Measurements from ENCODE around the gene DUSP28.

The DUSP28 gene

GRCh38 chr2:240563951-240564560, 3.9 kb downstream of the DUSP28 start:
- Histone ChIP-seq H2AFZ (ENCODE audit: low read depth, low read length) (no peak overlapping the region), H3K4me2 (ENCODE audit: low read length, poor library complexity, severe bottlenecking) (no peak overlapping the region), H4K8ac (ENCODE audit: low read length) (no peak overlapping the region), H3K9me3 (ENCODE audit: control insufficient read depth, low read length) (no peaks in the 10 kb centered on the region), H2BK15ac (ENCODE audit: low read depth, poor library complexity, severe bottlenecking) (no peak overlapping the region), H3K4me3 (ENCODE audit: insufficient read depth in 1 of 2, low read depth in 1 of 2, low read length in 2 of 2) (no peak overlapping the region), H3K4ac (ENCODE audit: low read depth in 1 of 2, low read length in 2 of 2) (peak overlapping the region in 1 of 2 experiments; percentile 38), H3K4me1 (ENCODE audit: control insufficient read depth, insufficient read depth, low read depth, low read length) (peaks cover 37% of the 10 kb centered on the region), H3K27ac (ENCODE audit: low read length, poor library complexity, severe bottlenecking) (no peak overlapping the region), H3K18ac (ENCODE audit: low read depth in 1 of 2, low read length in 2 of 2) (no peak overlapping the region), H4K91ac (ENCODE audit: low read length) (no peak overlapping the region), H2BK120ac (ENCODE audit: low read depth, low read length) (no peak overlapping the region), H3K9ac (ENCODE audit: low read length) (no peak overlapping the region), H2BK5ac (ENCODE audit: low read depth, low read length, poor library complexity, severe bottlenecking) (no peak overlapping the region), H3K79me1 (replicated peaks; ENCODE audit: low read length, poor library complexity, severe bottlenecking) (peaks cover 23% of the 10 kb centered on the region), H3K23ac (ENCODE audit: low read length in 2 of 2) (no peak overlapping the region), H3K27me3 (ENCODE audit: control insufficient read depth in 1 of 2, insufficient read depth in 1 of 2, low read length in 2 of 2) (no peaks in the 10 kb centered on the region), H3K14ac (ENCODE audit: low read length in 2 of 2) (no peak overlapping the region), H2AK5ac (ENCODE audit: low read length, severe bottlenecking) (no peak overlapping the region), H3K36me3 (ENCODE audit: control insufficient read depth in 1 of 2, insufficient read depth in 2 of 2, low read depth in 1 of 2, low read length in 2 of 2) (peaks cover 7 to 17% of the 10 kb centered on the region in 2 experiments), H2BK12ac (ENCODE audit: low read length in 2 of 2) (peak overlapping the region in 1 of 2 experiments; percentile 11)
- WGBS = 98% methylated on average over 11 of the region's 12 CpGs
- DNase-seq = peak; percentile 17

- no peak overlapping the region for H3K4me3 ChIP-seq (ENCODE audit: insufficient read depth in 1 of 2, low read depth in 1 of 2, low read length in 2 of 2)
These were observed 4.6 kb downstream of the DUSP28 start for GRCh38 chr2:240564561-240565332.

GRCh38 chr2:240565333-240566202, 5.4 kb downstream of the DUSP28 start:
- Histone ChIP-seq H3K4ac (ENCODE audit: low read depth in 1 of 2, low read length in 2 of 2) (peak overlapping the region; percentile 90 to 98), H2BK12ac (ENCODE audit: low read length in 2 of 2) (peak overlapping the region; percentile 44 to 91), H2BK15ac (ENCODE audit: low read depth, poor library complexity, severe bottlenecking) (no peak overlapping the region), H3K18ac (ENCODE audit: low read depth in 1 of 2, low read length in 2 of 2) (peak overlapping the region; percentile 79 to 86), H3K23ac (ENCODE audit: low read length in 2 of 2) (no peak overlapping the region), H3K4me2 (ENCODE audit: low read length, poor library complexity, severe bottlenecking) (peak overlapping the region; percentile 73), H2BK5ac (ENCODE audit: low read depth, low read length, poor library complexity, severe bottlenecking) (no peak overlapping the region), H3K36me3 (ENCODE audit: control insufficient read depth in 1 of 2, insufficient read depth in 2 of 2, low read depth in 1 of 2, low read length in 2 of 2) (peaks cover 15 to 17% of the 10 kb centered on the region in 2 experiments), H3K79me1 (replicated peaks; ENCODE audit: low read length, poor library complexity, severe bottlenecking) (peaks cover 29% of the 10 kb centered on the region), H3K9ac (ENCODE audit: low read length) (peak overlapping the region; percentile 80), H4K8ac (ENCODE audit: low read length) (peak overlapping the region; percentile 88), H3K27ac (ENCODE audit: low read length, poor library complexity, severe bottlenecking) (no peak overlapping the region), H2BK120ac (ENCODE audit: low read depth, low read length) (peak overlapping the region; percentile 29), H3K4me3 (ENCODE audit: insufficient read depth in 1 of 2, low read depth in 1 of 2, low read length in 2 of 2) (peak overlapping the region in 1 of 2 experiments; percentile 76), H3K14ac (ENCODE audit: low read length in 2 of 2) (no peak overlapping the region), H3K27me3 (ENCODE audit: control insufficient read depth in 1 of 2, insufficient read depth in 1 of 2, low read length in 2 of 2) (no peaks in the 10 kb centered on the region), H3K4me1 (ENCODE audit: control insufficient read depth, insufficient read depth, low read depth, low read length) (peaks cover 43% of the 10 kb centered on the region), H2AFZ (ENCODE audit: low read depth, low read length) (peak overlapping the region; percentile 47), H4K91ac (ENCODE audit: low read length) (peak overlapping the region; percentile 77), H2AK5ac (ENCODE audit: low read length, severe bottlenecking) (peak overlapping the region; percentile 17), H3K9me3 (ENCODE audit: control insufficient read depth, low read length) (no peaks in the 10 kb centered on the region)
- 64% methylated on average over 25 of the region's 26 CpGs for WGBS
- peak; percentile 92 for DNase-seq

More at GRCh38 chr2:240564561-240565332, 4.6 kb downstream of the DUSP28 start:
- H3K18ac ChIP-seq (ENCODE audit: low read depth in 1 of 2, low read length in 2 of 2) = peak overlapping the region; percentile 3 to 16
- DNase-seq = peak; percentile 90
- peak overlapping the region; percentile 41 to 73 for H2BK12ac ChIP-seq (ENCODE audit: low read length in 2 of 2)
- H3K9me3 ChIP-seq (ENCODE audit: control insufficient read depth, low read length) = no peaks in the 10 kb centered on the region
- H4K91ac ChIP-seq (ENCODE audit: low read length) = peak overlapping the region; percentile 36
- no peak overlapping the region for H3K14ac ChIP-seq (ENCODE audit: low read length in 2 of 2)
- peak overlapping the region; percentile 37 for H2BK120ac ChIP-seq (ENCODE audit: low read depth, low read length)
- no peak overlapping the region for H3K4me2 ChIP-seq (ENCODE audit: low read length, poor library complexity, severe bottlenecking)
- no peaks in the 10 kb centered on the region for H3K27me3 ChIP-seq (ENCODE audit: control insufficient read depth in 1 of 2, insufficient read depth in 1 of 2, low read length in 2 of 2)
- H2BK15ac ChIP-seq (ENCODE audit: low read depth, poor library complexity, severe bottlenecking) = no peak overlapping the region
- no peak overlapping the region for H3K4ac ChIP-seq (ENCODE audit: low read depth in 1 of 2, low read length in 2 of 2)
- peaks cover 39% of the 10 kb centered on the region for H3K4me1 ChIP-seq (ENCODE audit: control insufficient read depth, insufficient read depth, low read depth, low read length)
- H4K8ac ChIP-seq (ENCODE audit: low read length) = no peak overlapping the region
- no peak overlapping the region for H3K23ac ChIP-seq (ENCODE audit: low read length in 2 of 2)
- WGBS = 75% methylated on average over 9 of the region's 10 CpGs
- no peak overlapping the region for H2AK5ac ChIP-seq (ENCODE audit: low read length, severe bottlenecking)
- peaks cover 10 to 17% of the 10 kb centered on the region in 2 experiments for H3K36me3 ChIP-seq (ENCODE audit: control insufficient read depth in 1 of 2, insufficient read depth in 2 of 2, low read depth in 1 of 2, low read length in 2 of 2)
- peaks cover 23% of the 10 kb centered on the region for H3K79me1 ChIP-seq (replicated peaks; ENCODE audit: low read length, poor library complexity, severe bottlenecking)
- H3K27ac ChIP-seq (ENCODE audit: low read length, poor library complexity, severe bottlenecking) = no peak overlapping the region
- no peak overlapping the region for H2AFZ ChIP-seq (ENCODE audit: low read depth, low read length)
- no peak overlapping the region for H3K9ac ChIP-seq (ENCODE audit: low read length)
- no peak overlapping the region for H2BK5ac ChIP-seq (ENCODE audit: low read depth, low read length, poor library complexity, severe bottlenecking)
